IPS-NIHi7 (cell line): ENCODE results near the gene SCAPER.

ENCODE experiments used
- DNase-seq: peaks from one replicate; pipeline ENCODE4 v3.0.0; 2012; ENCODE audit warnings: mixed read lengths; ENCODE audit errors: extremely low spot score

Gene SCAPER

DNA sequence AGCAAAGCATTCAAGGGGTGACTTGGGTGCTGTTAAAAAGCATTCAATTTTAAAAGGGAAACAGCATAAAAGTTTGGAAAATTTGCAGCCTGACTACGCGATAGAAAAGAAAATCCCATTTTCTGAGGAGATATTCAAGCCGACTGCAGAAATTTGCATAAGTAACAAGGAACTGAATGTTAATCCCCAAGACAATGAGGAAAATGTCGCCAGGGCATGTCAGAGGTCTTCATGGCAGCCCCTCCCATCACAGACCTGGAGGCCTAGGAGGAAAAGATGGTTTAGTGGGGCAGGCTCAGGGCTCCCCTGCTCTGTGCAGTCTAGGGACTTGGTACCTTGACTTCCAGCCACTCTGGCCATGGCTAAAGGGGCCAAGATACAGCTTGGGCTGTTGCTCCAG is 475.5 kb downstream of the SCAPER start:
- no peak for DNase-seq

DNA sequence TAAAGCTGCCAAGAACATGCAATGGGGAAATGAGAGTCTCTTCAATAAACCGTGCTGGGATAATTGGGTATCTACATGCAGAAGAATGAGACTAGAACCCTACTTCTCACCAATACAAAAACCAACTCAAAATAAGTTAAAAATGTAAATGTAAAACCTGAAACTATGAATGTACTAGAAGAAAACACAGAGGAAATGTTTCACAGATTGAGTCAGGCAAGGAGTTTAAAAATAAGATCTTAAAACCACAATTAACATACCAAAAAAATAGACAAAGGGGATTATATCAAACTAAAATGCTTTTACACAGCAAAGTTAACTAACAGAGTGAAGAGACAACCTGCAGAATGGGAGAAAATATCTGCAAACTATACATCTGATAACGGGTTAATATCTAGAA is 478.2 kb downstream of the SCAPER start:
- no peak for DNase-seq

DNA sequence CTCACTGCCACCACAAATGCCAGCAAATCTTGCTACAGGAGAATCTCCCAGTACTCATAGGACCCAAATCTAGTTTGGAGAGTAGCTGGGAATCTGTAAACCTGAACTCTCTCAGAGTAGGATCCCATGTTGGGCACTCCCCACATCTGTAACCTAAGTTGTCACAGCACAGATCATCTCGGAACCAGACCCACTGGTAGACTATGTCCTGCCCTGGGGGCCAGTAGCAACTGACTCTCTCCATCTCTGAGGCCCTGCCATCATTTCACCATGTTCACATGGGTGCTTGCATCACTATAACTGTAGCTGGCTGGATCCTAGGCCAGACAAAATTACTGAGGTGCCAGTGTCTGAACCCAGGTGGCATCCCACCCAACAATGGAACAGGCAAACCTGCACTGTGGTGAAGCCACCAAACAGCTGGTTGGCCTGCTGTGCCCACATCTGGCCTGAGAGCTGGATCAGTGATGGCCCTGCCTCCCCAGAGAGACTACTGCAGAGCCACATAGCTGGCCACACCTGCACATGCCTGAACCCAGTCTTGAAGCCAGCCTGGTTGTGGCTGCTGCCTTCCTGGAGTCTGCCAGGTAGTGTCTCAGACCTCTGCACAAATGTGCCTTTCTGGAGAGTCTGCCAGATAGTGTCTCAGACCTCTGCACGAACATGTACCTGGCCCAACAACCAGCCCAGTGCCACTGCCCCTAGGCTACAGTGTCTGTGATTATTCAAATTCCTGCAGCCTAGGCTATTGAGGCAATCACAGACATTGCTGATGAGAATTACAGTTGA is 486.6 kb downstream of the SCAPER start:
- no peak for DNase-seq

DNA sequence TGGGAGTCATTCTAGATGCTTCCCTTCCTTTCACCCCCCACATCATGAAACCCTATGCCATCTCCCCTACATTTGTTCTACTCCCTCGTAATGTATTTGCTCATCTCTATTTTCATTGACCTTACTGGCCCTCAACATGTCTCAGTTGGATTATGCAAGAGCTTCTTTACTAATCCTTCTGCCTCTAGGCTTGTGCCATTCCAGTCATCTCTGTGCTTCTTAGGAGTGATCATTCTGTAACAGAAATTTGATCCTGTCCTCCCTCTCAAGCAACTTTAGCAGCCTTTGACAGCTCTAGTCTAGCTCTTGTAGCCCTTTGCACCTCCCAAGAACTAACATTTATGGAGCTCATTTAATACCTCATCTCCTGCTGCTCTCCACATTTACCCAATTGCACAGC is 503.9 kb downstream of the SCAPER start:
- DNase-seq = no peak

DNA sequence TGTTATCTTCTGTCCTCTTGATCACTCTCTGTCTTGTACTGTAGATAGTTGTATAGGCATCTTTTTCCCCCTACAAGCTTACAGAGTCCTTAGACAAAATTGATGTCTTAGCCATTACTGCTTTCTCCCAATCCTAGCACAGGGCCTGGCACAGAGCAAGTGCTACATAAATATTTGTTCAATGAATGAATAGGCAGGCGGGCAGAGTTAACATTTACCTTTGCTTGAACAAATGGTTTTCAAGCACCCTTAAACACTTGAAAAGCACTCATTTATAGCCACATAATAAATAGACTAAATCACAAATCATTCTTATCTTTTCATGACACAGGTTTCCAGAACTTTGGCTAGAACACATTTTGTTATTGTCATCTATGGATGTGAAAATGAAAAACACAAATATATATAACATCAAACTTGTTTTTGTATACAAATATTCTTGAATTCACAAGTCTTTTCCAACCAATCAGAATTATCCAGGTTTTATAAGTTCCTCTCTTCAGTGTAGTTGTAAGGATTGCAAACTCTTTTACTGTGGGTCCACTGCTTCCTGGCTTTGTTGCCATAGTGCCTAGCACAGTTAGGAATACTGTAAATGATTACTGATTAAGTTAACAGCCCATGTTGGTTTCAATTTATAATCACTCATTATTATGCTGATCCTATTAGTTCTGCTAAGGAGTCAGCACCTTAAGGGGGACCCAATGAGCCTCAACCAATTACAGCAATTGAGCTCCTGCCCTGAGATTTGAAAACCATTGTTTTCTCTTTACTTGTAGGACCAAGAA is 506.6 kb downstream of the SCAPER start:
- no peak for DNase-seq

DNA sequence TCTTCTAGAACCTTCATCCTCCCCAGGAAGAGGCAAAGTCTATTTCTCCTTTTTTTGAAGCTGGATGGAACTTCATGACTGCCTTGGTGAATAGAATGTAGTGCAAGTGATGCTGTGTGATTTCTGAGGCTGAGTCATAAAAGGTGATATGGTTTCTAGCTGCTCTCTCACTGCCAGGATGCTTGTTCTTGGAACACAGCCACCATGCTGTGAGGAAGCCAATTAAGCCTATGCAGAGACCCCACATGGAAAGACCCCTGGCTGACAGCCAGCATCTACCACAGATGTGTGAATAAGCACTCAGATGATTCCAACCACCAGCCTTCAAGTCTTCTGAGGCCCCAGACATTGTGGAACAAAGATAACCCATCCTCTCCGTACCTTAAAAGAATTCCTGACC is 511.5 kb downstream of the SCAPER start:
- no peak for DNase-seq

DNA sequence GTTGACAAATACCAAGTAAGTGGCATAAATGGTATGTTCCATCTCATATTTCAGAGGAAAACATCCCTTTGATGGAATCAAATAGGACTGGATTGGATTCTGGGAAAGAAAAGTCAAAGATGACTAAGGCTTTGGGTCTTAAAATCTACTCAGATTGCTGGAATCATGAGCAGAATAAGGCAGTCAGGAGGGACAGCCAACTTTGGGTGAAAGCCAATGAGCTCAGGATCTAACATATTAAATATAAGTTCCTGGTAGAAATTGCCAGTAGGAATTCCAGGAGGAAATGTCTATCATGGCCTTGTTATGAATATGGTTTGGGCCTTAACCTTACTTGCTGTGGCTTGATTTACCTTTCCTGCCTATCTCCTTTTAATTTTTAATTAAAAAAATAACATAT is 513.3 kb downstream of the SCAPER start:
- DNase-seq = no peak

DNA sequence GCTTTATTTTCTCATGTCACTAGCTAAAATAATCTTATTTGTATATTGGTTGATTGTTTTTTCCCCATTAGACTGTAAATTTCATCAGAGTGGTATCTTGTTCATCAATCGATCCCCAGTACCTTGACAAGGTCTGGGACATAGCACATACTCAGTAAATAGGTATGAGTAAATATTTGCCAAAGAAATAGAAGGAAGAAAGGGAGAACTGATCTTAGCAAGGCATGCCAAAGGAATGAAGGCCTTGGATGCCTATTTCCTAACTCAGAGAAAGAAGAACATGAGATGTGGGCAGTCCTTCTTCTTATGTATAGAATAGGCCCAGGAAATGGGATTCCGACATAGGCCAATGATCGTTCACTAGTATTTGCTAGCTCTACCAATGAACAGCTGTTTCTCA is 513.8 kb downstream of the SCAPER start:
- no peak for DNase-seq

DNA sequence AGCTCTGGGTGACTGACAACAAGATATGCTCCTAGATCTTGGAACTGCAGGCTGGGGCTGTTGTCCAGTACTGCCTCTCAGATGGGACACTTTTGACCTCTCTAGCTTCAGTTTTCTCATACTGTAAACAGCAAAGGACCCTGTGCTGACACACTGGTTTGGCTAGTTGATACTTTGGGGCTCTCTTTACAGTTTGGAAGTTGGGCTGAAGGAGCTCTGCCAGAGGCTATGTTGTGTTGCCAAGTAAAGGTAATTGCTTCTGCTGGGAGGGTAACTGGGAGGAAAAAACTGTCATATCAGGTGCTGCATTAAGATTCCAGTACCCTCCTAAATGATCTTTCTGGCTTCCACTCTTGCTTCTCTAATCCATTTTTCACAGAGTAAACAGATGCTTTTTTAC is 514.6 kb downstream of the SCAPER start:
- DNase-seq = no peak

DNA sequence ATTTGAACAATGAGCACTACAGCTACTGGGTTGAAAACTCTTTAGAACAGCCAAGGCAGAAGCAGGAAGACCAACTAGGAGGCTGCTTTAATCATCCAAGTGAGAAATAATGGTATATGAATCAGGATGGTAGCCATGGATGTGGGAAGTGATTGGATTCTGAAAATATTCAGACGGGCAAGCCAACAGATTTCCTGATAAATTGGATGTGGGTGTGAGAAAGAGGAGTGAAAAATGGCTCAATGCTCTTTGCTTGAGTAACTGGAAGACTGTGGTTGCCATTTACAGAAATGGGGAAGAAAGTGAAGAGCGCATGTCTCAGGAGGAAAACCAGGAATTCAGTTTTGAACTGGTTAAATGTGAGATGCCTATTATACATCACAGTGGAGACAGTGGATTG is 518.2 kb downstream of the SCAPER start:
- DNase-seq = no peak

DNA sequence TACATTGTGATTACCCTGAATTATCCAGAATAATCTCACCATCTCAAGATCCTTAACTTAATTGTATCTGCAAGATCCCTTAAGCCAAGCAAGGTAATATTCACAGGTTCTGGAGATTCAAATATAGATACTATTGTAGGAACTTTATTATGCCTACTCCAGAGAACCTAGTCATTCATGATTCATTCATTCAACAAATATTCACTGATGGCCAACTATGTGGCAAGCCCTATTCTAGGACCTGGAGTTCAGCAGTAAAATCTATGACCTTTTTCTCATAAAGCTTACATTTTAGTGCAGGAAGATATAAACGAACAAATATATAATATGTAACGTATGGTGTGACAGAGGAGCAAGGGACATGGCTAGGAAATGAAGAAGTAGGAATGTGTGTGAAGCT is 519.0 kb downstream of the SCAPER start:
- no peak for DNase-seq

DNA sequence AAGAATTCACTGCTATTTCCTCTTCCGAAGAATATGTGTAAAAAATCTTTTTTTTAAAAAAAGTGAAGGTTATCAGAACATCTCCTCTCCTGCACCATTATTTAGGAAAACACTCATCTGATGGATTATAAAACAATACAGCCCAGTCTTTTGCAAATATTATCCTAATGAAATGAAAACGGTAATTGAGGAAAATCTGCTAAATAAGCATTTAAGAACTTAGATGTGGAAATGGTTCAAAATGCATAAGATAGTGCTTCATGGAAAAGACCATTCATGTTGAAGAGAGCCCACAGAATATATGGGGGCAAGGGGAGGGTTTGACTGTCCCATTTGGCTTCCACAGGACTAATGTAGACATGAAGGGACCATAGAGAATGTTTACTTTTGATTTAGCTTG is 520.7 kb downstream of the SCAPER start:
- no peak for DNase-seq

DNA sequence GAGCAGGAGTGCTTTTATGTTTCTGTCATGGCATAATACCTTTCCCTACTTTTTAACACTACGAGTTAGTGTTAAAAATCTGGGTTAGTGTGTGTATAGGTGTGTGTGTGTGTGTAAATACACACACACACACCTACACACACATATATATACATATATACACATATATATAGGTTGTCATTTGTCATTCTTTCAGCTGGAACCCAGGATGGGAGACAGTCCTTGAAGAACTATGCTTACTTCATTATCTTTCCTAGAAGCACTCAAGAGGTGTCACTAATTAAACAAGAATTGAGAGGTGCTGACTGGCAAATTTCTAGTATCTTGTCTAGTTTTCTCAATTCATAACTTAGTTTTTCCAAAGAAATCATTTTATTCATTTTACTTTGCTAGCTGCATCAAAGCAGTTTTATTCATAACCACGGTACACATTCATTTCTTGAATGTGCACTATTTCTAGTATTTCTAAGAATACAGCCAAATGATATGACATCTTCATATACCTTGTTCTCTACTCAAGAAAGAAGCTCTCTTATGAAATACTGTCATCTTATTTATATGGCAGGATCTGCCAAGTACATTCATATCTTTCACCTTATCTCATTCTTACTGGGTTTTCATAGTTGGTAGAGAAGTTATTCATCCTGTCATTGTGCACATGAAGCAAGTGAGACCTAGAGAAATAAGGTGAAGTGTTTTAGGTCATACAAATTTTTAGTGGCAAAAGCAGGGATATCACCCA is 522.0 kb downstream of the SCAPER start:
- no peak for DNase-seq

DNA sequence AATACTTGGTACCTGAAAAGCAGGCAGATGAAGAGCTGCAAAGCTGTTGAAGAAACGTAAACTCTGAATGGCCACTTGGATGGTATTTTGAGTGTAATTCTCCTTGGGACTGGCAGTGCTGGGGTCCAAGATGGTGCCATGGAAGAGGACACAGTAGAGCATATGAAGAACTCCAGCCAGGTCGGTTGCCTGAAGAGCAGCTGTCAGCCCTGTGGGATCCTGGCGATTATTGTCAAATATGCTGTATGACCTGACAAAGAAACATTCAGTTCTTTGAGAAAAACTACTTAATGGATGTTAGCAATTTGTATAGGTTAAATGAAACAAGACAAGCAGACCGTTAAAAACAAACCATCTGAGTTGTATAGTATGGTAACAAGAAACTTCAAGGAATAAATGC is 523.8 kb downstream of the SCAPER start:
- DNase-seq = no peak

DNA sequence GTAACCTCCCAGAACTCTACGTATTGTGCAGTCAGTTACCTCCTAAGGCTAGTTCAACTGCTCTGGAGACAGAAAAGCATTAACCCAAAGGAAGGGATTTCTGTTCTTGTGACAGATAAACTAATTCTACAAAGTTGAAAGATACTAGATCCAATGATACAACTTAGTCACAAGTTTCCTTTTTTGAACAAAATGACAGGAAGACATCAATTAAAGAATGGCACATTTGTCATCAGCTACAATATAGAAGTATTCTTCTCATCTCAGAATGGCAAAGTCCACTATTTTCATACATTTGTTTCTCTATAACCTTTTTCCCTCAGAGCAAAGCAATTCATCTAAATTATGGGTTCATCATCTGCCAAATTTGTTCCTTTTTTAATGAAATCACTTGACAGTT is 524.9 kb downstream of the SCAPER start:
- DNase-seq = no peak

DNA sequence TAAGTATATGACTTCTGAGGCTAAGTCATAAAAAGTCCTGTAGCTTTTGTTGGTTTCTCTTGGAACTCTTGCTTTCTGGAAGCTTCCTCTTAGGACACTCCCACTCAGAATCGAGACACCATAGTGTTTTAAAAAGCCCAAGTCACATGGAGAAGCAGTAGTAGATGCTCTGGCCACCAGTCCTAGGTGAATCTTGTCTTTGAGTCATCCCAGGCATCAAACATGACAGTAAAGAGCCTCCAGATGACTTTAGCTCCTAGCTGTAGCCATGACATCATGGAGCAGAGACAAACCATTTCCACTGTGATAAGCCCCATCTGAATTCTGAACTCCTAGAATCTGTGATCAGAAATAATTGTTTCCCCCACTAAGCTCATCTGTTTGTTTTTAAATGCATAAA is 526.4 kb downstream of the SCAPER start:
- DNase-seq = no peak

DNA sequence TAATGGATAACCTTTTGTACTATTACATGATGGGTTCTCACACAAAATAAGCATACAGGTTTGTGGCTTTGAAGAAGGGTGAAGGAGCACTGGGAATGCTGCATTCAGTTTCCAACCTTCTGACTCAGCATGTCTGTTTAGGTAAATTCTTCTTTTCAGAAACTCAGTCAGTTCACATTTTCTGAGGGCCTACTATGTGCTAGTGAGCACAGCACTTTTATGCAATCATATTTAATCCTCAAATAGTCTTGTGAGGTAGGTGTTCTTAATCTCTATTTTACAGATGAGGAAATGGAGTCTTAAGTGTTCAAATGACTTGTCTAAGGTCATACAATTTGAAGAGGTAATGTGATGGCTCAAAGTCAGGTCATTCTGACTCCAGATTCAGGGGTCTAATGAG is 527.4 kb downstream of the SCAPER start:
- no peak for DNase-seq

DNA sequence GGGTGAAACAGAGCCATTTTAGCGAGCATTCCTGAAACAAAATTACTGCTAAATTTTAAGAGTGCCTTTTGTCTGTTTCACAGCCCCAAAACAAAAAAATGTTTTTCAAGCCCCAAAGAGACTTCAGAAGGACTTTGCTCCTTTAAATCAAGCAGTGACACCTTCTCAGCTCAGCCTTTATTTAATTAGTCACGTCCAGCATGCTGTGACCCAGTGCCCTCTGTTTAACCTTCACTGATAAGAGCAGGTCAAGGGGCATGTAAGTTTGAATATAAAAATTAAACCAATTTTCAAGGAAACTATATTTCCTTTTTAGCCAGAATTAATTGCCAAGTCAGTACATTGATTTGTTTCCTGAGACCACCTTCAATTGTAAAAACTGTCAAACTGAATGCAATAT is 527.9 kb downstream of the SCAPER start:
- no peak for DNase-seq

DNA sequence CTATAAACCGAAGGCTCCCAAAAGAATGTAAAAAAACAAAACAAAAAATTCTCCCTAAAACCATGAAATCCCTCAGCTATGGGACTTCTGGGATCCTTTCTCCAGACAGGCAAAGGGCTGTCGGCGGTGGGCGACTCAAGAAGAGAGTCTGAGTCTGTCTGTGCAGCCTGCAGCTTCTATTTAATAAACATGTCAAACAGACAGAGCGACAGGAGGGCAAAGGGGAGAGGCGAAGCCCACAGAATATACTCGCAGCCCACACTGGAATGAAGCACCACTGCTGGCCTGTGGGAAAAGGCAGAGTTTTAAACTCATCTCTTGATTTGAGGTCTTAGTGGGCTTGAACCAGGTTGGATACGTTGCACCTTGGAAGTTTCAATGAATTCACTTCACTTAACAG is 528.3 kb downstream of the SCAPER start:
- DNase-seq = no peak

DNA sequence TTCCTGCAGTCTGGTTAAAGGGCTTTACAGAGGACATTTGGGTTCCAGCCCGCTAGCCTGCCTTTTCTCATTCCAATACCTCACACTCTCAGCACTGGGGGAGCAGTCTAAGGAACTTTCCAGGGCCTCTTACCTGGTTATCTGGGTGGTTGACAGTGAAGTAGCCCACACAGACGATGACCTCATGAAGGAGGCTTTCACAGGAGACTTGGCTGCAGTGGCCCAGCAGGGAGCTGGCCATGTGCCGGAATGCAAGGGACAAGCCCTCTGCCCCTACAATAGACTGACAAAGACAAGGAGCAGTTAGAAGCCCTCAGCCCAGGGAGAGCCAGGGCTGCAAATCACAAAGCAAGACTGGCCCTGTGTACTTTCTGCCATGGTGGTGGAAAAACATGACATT is 529.1 kb downstream of the SCAPER start:
- DNase-seq = peak; percentile 71

DNA sequence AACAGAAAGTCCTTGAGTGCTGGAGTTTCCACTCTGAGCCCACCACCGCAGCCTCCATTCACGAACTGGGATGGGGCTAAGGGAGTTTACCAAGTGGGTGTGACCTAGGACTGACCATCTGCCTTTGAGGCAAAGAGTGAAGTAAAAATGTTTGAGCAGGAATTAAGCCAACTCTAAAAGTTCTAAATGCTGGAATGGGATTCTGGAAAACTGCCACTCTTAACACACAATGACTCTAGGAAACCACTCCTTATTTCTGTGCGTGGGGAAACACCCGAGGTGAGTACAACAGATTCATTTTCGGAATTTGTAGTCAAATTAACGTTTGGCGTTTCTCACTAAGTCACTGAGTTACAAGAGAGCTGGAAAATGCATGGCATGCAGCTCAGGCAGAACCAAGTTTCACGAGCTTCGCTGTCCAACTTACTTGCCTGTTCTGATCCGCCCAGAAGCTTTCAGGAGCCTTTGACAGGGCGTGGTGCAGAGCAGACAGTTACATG is 537.0 kb downstream of the SCAPER start:
- DNase-seq = no peak

DNA sequence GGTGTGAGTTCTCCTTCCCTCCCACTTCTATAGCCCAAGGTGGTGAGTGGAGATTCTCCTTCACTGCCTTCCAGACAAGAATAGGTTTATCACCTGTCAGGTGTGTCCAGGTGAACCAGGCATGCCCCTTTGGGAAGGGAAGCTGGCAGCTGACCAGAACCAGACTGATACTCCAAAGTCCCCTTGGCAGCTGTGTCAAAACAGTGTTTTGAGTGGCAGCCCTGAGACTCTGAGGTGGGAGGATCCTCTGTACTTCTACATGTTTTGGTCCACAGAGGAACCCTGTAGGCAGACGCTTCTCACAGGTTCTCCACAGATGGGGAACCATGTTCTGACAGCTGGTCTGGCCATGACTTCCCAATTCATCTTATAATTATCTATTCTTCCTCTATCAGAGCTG is 538.4 kb downstream of the SCAPER start:
- no peak for DNase-seq

DNA sequence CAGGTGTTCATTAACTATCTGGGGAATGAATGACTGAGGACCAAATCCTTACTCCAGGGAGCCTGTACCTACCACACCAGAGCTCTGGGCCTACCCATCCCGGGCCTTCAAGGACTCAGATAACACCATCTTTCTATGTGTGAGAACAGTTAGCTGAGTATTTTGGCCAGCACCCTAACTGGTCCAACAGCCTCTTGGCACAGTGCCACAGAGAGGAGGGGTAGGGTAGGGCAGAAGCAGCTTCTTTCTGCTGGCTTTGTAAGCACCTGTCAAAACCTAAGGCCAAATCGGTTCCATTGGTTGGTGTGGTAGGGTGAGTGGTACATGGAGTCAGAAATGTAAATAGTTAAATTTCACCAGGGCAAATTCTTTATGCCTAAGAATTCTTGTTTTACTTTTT is 541.9 kb downstream of the SCAPER start:
- no peak for DNase-seq
